Measurements from ENCODE around the gene OGFRL1.

The OGFRL1 gene

GRCh38 chr6:71250099-71250602, 38.5 kb upstream of the OGFRL1 start:
- TF ChIP-seq REST (IDR thresholded peaks at IDR 0.05; ENCODE audit: insufficient replicate concordance, low read depth) (no peak), SPI1 (IDR thresholded peaks at IDR 0.05; ENCODE audit: borderline replicate concordance, low read depth) (peak; percentile 59), POLR2AphosphoS5 (IDR thresholded peaks at IDR 0.05; ENCODE audit: low read depth) (no peak), CTCF (IDR thresholded peaks at IDR 0.05; ENCODE audit: insufficient read depth, low read length) (no peak), GABPA (IDR thresholded peaks at IDR 0.05; ENCODE audit: low read depth) (peak; percentile 50; the same call in 1 of the 2 replicates)
- peak; percentile 41 to 53 for DNase-seq (ENCODE audit: low read depth in 1 of 2, low spot score in 1 of 2)
- H3K4me3 ChIP-seq (replicated peaks; ENCODE audit: insufficient read depth, low read length) = no peak overlapping the region
- H3K27ac ChIP-seq (replicated peaks) = peak overlapping the region; percentile 50
- no peaks in the 10 kb centered on the region for H3K27me3 ChIP-seq (ENCODE audit: insufficient read depth, poor library complexity, severe bottlenecking)

- H3K4me3 ChIP-seq (replicated peaks; ENCODE audit: insufficient read depth, low read length) = no peak overlapping the region
- TF ChIP-seq REST (IDR thresholded peaks at IDR 0.05; ENCODE audit: insufficient replicate concordance, low read depth) = no peak
- no peak for TF ChIP-seq SPI1 (IDR thresholded peaks at IDR 0.05; ENCODE audit: borderline replicate concordance, low read depth)
- TF ChIP-seq CTCF (IDR thresholded peaks at IDR 0.05; ENCODE audit: insufficient read depth, low read length) = no peak
- TF ChIP-seq GABPA (IDR thresholded peaks at IDR 0.05; ENCODE audit: low read depth) = no peak
- TF ChIP-seq POLR2AphosphoS5 (IDR thresholded peaks at IDR 0.05; ENCODE audit: low read depth) = no peak
- DNase-seq (ENCODE audit: low read depth in 1 of 2, low spot score in 1 of 2) = no peak
These were observed 36.2 kb upstream of the OGFRL1 start for GRCh38 chr6:71252410-71252809.

GRCh38 chr6:71252960-71253359, 35.7 kb upstream of the OGFRL1 start:
- no peak for DNase-seq (ENCODE audit: low read depth in 1 of 2, low spot score in 1 of 2)
- no peaks in the 10 kb centered on the region for H3K27me3 ChIP-seq (ENCODE audit: insufficient read depth, poor library complexity, severe bottlenecking)
- H3K27ac ChIP-seq (replicated peaks) = no peak overlapping the region
- H3K4me3 ChIP-seq (replicated peaks; ENCODE audit: insufficient read depth, low read length) = no peak overlapping the region
- TF ChIP-seq CTCF (IDR thresholded peaks at IDR 0.05; ENCODE audit: insufficient read depth, low read length) (no peak), REST (IDR thresholded peaks at IDR 0.05; ENCODE audit: insufficient replicate concordance, low read depth) (no peak), GABPA (IDR thresholded peaks at IDR 0.05; ENCODE audit: low read depth) (no peak), SPI1 (IDR thresholded peaks at IDR 0.05; ENCODE audit: borderline replicate concordance, low read depth) (no peak)

More at GRCh38 chr6:71252410-71252809, 36.2 kb upstream of the OGFRL1 start:
- H3K27me3 ChIP-seq (ENCODE audit: insufficient read depth, poor library complexity, severe bottlenecking) = no peaks in the 10 kb centered on the region
- peak overlapping the region; percentile 26; the same call in 1 of the 2 replicates for H3K27ac ChIP-seq (replicated peaks)
